Fibroblast of skin of abdomen (primary cell): ENCODE results near the gene DHODH.
"Not testable (repeated sequence)": the region's sequence is repeated elsewhere in the genome, so short reads cannot be mapped to it uniquely, and the experiment has no call there.

Source experiments
- DNase-seq: peaks from one replicate; pipeline ENCODE4 v3.0.0-alpha.2; 2013

The DHODH gene

DNA sequence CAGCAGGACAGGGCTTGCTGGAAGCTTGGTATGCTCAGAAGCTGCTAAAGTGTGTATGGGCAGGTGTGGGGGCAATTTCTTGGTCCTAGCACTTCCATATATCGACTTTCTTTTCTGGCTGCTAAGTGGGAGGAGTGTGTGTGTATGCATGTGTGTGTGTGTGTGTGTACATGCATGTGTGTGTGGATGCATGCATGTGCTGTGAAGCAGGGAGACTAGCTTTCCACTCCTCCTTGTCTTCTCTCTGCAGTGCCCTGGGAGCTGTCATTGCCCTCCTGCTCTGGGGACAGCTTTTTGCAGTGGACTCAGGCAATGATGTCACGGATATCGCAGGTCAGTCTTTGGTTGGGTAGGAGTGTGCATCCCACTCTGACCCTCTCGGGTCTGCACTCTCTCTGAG is 47.4 kb downstream of the DHODH start:
- DNase-seq = no peak

DNA sequence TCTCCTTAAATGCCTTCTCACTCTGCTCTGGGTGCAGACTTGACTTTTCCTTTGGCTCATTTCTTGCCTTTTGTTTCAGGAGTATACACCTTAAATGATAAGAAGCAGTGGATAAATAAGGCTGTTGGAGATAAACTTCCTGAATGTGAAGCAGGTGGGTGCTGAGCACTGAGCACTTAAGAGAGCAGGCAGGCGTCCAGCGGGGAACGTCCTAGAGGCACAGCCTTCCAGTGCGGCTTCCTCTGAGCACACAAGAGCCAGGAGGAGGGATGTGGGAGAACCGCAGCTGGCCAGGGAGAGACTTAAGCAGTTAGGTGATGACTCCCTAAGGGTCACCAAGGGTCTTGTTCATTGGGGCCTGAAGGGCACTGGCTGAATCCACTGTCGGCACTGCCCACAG is 48.8 kb downstream of the DHODH start:
- DNase-seq = not testable (repeated sequence)

DNA sequence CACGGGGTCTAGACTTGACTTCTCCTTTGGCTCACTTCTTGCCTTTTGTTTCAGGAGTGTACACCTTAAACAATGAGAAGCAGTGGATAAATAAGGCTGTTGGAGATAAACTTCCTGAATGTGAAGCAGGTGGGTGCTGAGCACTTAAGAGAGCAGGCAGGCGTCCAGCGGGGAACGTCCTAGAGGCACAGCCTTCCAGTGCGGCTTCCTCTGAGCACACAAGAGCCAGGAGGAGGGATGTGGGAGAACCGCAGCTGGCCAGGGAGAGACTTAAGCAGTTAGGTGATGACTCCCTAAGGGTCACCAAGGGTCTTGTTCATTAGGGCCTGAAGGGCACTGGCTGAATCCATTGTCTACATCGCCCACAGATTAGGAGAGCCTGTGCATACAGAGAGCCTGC is 50.5 kb downstream of the DHODH start:
- not testable (repeated sequence) for DNase-seq

DNA sequence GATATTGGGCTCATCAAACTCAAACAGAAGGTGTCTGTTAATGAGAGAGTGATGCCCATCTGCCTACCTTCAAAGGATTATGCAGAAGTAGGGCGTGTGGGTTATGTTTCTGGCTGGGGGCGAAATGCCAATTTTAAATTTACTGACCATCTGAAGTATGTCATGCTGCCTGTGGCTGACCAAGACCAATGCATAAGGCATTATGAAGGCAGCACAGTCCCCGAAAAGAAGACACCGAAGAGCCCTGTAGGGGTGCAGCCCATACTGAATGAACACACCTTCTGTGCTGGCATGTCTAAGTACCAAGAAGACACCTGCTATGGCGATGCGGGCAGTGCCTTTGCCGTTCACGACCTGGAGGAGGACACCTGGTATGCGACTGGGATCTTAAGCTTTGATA is 51.9 kb downstream of the DHODH start:
- no peak for DNase-seq

DNA sequence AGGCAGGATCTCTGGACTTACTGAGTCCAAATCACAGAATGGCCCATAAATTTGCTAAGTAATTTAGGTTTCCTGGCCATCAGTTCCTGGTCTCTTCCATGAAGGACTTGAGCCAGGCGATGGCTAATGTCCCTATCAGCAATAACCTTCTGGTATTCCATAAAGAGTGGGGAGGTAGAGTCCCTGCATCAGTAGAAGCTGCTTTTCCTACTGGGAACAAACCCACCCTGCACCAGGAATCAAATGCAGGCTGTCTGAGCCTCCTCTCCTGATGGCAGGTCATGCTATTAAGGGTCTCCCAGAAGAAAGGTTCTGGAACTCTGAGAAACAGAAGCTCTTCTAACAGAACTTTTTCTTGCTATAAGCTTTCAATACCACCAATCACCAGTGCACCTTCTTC is 53.0 kb downstream of the DHODH start:
- DNase-seq = no peak

DNA sequence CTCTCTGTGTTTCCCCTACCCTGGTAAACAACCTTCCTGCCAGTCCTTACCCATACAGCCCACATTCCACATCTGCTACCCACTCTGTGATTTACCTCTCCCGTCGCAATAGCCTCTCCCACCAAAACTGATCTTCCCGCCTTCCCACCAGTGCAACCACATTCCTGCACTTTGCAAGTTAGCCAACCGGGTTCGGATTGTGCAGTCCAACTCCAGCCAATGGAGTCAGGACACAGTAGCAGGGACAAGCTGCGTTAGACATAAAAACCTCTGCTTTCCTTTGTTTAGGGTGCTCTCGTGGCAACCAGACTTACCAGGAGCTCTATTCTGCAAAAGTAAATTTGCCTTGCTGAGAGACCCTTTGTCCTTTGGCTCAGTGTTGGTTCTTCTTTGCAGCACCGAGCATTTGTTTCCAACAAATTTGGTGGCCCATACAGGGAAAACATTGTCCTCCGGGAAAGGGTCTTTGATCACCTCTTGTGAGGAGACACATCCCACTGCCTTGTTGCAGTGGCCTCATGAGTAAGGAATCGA is 55.9 kb downstream of the DHODH start:
- DNase-seq = no peak

DNA sequence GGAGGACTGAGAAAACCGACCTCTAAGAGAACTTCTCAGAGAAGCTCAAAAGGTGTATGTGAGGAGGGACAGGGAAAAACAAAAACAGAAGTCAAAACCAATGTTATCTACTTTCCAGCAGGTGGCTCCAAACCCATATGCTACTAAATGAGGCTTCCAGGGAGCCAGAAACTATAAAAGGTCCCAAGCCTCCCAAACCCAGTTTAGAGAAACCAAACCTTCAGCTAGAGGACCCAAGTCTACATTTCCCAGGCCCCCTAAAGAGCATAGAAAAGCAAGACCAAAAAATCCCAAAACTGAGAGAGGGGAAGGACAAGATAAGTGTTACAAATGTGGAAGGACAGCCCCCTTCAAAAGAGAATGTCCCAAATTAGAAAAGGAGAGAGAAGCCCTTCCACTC is 58.2 kb downstream of the DHODH start:
- peak; percentile 23 for DNase-seq

DNA sequence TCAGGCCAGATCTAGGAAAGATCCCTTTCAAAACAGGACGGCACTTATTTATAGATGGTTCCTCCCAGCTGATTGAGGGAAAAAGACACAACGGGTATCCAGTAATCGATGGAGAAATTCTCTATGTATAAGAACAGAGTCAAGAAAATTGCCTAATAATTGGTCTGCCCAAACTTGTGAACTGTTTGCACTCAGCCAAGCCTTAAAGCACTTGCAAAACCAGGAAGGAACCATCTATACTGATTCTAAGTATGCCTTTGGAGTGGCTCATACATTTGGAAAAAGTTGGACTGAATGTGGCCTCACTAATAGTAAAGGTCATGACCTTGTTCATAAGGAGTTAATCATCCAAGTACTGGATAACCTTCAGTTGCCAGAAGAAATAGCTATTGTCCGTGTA is 60.4 kb downstream of the DHODH start:
- no peak for DNase-seq

DNA sequence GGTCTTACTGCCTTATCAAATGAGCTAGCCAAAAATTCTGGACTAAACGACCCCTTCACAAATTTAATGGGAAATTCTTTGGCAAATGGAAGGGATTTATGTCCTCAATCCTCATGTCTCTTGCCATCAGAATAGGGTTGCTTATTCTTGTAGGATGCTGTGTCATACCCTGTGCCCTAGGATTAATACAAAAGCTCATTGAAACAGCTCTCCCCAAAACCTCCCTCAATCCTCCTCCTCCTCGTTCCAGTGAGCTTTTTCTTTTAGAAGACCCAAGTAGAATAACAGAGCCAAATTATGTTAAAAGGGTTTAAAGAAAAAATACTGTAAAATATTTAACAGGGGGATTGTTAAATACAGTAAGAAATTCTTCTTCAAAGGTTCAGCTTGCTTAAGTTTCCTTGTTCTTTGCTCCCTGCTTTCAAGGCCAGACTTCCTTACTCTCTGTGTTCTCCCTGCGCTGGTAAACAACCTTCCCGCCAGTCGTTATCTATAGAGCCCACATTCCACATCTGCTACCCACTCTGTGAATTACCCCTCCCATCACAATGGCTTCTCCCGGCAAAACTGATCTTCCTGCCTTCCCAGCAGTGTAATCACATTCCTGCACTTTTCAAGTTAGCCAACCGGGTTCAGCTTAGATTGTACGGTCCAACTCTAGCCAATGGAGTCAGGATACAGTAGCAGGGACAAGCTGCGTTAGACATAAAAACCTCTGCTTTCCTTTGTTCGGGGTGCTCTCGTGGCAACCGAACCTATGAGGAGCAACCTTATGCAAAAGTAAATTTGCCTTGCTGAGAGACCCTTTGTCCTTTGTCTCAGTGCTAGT is 64.2 kb downstream of the DHODH start:
- DNase-seq = no peak

DNA sequence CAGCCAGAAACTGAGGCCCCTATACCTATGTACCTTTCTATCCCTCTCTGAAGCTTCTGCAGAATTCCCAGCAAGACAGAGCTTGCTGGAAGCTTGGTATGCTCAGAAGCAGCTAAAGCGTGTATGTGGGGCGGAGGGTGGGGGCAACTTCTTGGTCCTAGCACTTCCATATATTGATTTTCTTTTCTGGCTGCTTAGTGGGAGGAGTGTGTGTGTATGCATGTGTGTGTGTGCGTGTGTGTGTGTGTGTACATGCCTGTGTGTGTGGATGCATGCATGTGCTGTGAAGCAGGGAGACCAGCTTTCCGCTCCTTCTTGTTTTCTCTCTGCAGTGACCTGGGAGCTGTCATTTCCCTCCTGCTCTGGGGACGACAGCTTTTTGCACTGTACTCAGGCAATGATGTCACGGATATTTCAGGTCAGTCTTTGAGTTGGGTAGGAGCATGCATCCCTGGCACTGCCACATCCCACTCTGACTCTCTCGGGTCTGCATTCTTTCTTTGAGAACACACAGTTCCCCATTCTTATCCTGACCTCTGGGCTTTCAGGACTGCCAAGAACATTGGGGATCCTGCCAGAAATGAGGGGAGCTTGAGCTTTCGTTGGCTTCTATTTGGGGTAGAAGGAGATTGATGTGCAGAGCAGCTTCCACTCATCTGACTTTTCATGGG is 65.2 kb downstream of the DHODH start:
- DNase-seq = no peak

DNA sequence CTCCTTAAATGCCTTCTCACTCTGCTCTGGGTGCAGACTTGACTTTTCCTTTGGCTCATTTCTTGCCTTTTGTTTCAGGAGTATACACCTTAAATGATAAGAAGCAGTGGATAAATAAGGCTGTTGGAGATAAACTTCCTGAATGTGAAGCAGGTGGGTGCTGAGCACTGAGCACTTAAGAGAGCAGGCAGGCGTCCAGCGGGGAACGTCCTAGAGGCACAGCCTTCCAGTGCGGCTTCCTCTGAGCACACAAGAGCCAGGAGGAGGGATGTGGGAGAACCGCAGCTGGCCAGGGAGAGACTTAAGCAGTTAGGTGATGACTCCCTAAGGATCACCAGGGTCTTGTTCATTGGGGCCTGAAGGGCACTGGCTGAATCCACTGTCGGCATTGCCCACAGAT is 66.5 kb downstream of the DHODH start:
- not testable (repeated sequence) for DNase-seq
